Right renal cortex interstitium (tissue), 3 donors: ENCODE measurements around the gene OR11A1. TPM values are rescaled to one million over a fixed set of nuclear protein-coding genes. Genes with fewer than 3 reads are reported as not detected.

Experiments used
- DNase-seq, 3 donors: peaks; one replicate each; pipeline ENCODE4 v3.0.0-alpha.2; 2013; ENCODE audit warnings: low read depth in 3 of 3, low spot score in 2 of 3
- polyA plus RNA-seq, 3 donors: library from polyadenylated mRNA; unstranded; fragments of 120-200 nt; gene quantifications; one replicate each; pipeline ENCODE4 v1.2.1, GENCODE V29; 2013; ENCODE audit not compliant: insufficient read length in 3 of 3

The OR11A1 gene
- not detected for polyA plus RNA-seq

- no peak for DNase-seq
Observed at GRCh38 chr6:29456971-29457370, at the start of gene OR11A1, which contains the start of gene OR2H1. Gene OR11A1, minus strand, starts transcription at chr6:29457071. Its CDS starts 29,430 bp downstream, at chr6:29427641. Gene OR2H1, plus strand, starts transcription at chr6:29457155. Its CDS starts 4,615 bp downstream, at chr6:29461770.

GRCh38 chr6:29506446-29507067 is 49.7 kb upstream of the OR11A1 start:
- no peak for DNase-seq

- no peak for DNase-seq
Observed at GRCh38 chr6:29505808-29506207, 48.9 kb upstream of the OR11A1 start.

- DNase-seq = no peak
Observed at GRCh38 chr6:29504961-29505360, 48.1 kb upstream of the OR11A1 start.

- DNase-seq = no peak
Observed at GRCh38 chr6:29502597-29502996, 45.7 kb upstream of the OR11A1 start.

- DNase-seq = no peak
Observed at GRCh38 chr6:29502181-29502580, 45.3 kb upstream of the OR11A1 start.

GRCh38 chr6:29501106-29501505 is 44.2 kb upstream of the OR11A1 start:
- no peak for DNase-seq

GRCh38 chr6:29500594-29500993 is 43.7 kb upstream of the OR11A1 start:
- no peak for DNase-seq

GRCh38 chr6:29499704-29500103 is 42.8 kb upstream of the OR11A1 start:
- no peak for DNase-seq

GRCh38 chr6:29496961-29497360 is 40.1 kb upstream of the OR11A1 start:
- DNase-seq = no peak

- no peak for DNase-seq
Observed at GRCh38 chr6:29495571-29495970, 38.7 kb upstream of the OR11A1 start.

- no peak for DNase-seq
Observed at GRCh38 chr6:29494131-29494530, 37.3 kb upstream of the OR11A1 start.

- DNase-seq = no peak
Observed at GRCh38 chr6:29493261-29493660, 36.4 kb upstream of the OR11A1 start.

- no peak for DNase-seq
Observed at GRCh38 chr6:29491574-29491973, 34.7 kb upstream of the OR11A1 start.

GRCh38 chr6:29490552-29490951 is 33.7 kb upstream of the OR11A1 start:
- DNase-seq = no peak

- no peak for DNase-seq
Observed at GRCh38 chr6:29490055-29490454, 33.2 kb upstream of the OR11A1 start.

GRCh38 chr6:29489286-29489685 is 32.4 kb upstream of the OR11A1 start:
- no peak for DNase-seq

GRCh38 chr6:29488874-29489273 is 32.0 kb upstream of the OR11A1 start:
- DNase-seq = no peak

- DNase-seq = no peak
Observed at GRCh38 chr6:29487660-29488059, 30.8 kb upstream of the OR11A1 start, which contains the start of gene MAS1L. Gene MAS1L, minus strand, starts transcription at chr6:29487956. Its CDS starts 54 bp downstream, at chr6:29487902.

- DNase-seq = no peak
Observed at GRCh38 chr6:29487131-29487530, 30.3 kb upstream of the OR11A1 start.

GRCh38 chr6:29486577-29486976 is 29.7 kb upstream of the OR11A1 start:
- DNase-seq = no peak

GRCh38 chr6:29483735-29484134 is 26.9 kb upstream of the OR11A1 start:
- no peak for DNase-seq

GRCh38 chr6:29483186-29483585 is 26.3 kb upstream of the OR11A1 start:
- DNase-seq = no peak
